ENCODE results near the gene WSB1. TPM values are rescaled to one million over a fixed set of nuclear protein-coding genes. Genes with fewer than 3 reads are reported as not detected.

WSB1 gene
- total and polyA plus RNA-seq, 4 donors = 26.6 to 86.2 (median 45.8) TPM

DNA sequence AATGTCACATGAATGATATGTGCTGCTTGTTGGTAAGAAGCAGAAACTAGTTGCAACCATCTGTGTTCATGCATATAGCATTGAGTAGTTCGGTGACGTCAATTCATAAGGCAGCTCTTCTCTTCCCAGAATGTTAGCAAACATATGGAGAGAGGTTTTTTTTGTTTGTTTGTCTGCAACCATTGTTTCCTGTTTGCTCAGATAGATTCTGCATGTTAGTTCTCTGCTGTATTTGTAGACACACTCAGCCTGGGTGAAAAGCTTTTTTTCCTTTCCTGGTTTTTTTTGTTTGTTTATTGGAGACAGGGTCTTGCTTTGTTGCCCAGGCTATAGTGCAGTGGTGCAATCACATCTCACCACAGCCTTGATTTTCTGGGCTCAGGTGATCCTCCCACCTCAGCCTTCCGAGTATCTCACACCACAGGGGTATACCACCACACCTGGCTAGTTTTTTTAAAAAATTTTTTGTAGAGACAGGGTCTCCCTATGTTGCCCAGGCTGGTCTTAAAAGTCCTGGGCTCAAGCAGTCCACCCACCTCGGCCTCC is 16.7 kb downstream of the WSB1 start (continued):
- TF ChIP-seq, protein P1, sequence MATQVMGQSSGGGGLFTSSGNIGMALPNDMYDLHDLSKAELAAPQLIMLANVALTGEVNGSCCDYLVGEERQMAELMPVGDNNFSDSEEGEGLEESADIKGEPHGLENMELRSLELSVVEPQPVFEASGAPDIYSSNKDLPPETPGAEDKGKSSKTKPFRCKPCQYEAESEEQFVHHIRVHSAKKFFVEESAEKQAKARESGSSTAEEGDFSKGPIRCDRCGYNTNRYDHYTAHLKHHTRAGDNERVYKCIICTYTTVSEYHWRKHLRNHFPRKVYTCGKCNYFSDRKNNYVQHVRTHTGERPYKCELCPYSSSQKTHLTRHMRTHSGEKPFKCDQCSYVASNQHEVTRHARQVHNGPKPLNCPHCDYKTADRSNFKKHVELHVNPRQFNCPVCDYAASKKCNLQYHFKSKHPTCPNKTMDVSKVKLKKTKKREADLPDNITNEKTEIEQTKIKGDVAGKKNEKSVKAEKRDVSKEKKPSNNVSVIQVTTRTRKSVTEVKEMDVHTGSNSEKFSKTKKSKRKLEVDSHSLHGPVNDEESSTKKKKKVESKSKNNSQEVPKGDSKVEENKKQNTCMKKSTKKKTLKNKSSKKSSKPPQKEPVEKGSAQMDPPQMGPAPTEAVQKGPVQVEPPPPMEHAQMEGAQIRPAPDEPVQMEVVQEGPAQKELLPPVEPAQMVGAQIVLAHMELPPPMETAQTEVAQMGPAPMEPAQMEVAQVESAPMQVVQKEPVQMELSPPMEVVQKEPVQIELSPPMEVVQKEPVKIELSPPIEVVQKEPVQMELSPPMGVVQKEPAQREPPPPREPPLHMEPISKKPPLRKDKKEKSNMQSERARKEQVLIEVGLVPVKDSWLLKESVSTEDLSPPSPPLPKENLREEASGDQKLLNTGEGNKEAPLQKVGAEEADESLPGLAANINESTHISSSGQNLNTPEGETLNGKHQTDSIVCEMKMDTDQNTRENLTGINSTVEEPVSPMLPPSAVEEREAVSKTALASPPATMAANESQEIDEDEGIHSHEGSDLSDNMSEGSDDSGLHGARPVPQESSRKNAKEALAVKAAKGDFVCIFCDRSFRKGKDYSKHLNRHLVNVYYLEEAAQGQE (IDR thresholded peaks at IDR 0.05) = no peak
- TF ChIP-seq TAF1 (conservative IDR thresholded peaks at IDR 0.05) (no peak), FOXA1 (IDR thresholded peaks at IDR 0.05) (no peak), MAX (IDR thresholded peaks at IDR 0.05) (no peak)

- peaks cover 14 to 73% (median 58%) of the 10 kb centered on the region in 4 donors for H3K36me3 ChIP-seq (ENCODE audit: control insufficient read depth in 4 of 4, insufficient read depth in 3 of 4, low read depth in 1 of 4, low read length in 3 of 4)
Measured at GRCh38 chr17:27313301-27313700, 19.4 kb downstream of the WSB1 start.

More at GRCh38 chr17:27313301-27313700, 19.4 kb downstream of the WSB1 start:
- WGBS = 77% methylated on average over 1 of the region's 1 CpG
- DNase-seq (ENCODE audit: low spot score) = no peak
- no peak overlapping the region for H3K27ac ChIP-seq (ENCODE audit: low read depth in 1 of 2, low read length in 2 of 2)
- H3K9ac ChIP-seq (ENCODE audit: low read depth in 1 of 2, low read length in 2 of 2) = no peak overlapping the region
- no peak overlapping the region for H3K4me3 ChIP-seq (ENCODE audit: low read depth in 1 of 3, low read length in 3 of 3)
- H3K27me3 ChIP-seq (ENCODE audit: control insufficient read depth in 4 of 4, insufficient read depth in 4 of 4, low read length in 3 of 4) = no peaks in the 10 kb centered on the region
- TF ChIP-seq TAF1 (conservative IDR thresholded peaks at IDR 0.05) (no peak), JUND (IDR thresholded peaks at IDR 0.05) (no peak), FOXA1 (IDR thresholded peaks at IDR 0.05) (no peak), HNF4A (conservative IDR thresholded peaks at IDR 0.05) (no peak), ATF3 (IDR thresholded peaks at IDR 0.05) (no peak), MAX (IDR thresholded peaks at IDR 0.05) (no peak), YY1 (IDR thresholded peaks at IDR 0.05) (no peak), RAD21 (IDR thresholded peaks at IDR 0.05) (no peak), RXRA (IDR thresholded peaks at IDR 0.05) (no peak), HNF4G (IDR thresholded peaks at IDR 0.05) (no peak), EGR1 (IDR thresholded peaks at IDR 0.05; ENCODE audit: low read depth in 2 of 2) (no peak), FOXA2 (IDR thresholded peaks at IDR 0.05) (no peak), NR2F2 (IDR thresholded peaks at IDR 0.05) (no peak), GABPA (IDR thresholded peaks at IDR 0.05 in 1 of 2, conservative IDR thresholded peaks at IDR 0.05 in 1 of 2) (no peak), SP1 (IDR thresholded peaks at IDR 0.05) (no peak)
- TF ChIP-seq, protein P1 (IDR thresholded peaks at IDR 0.05) = no peak
- TF ChIP-seq, protein P2, sequence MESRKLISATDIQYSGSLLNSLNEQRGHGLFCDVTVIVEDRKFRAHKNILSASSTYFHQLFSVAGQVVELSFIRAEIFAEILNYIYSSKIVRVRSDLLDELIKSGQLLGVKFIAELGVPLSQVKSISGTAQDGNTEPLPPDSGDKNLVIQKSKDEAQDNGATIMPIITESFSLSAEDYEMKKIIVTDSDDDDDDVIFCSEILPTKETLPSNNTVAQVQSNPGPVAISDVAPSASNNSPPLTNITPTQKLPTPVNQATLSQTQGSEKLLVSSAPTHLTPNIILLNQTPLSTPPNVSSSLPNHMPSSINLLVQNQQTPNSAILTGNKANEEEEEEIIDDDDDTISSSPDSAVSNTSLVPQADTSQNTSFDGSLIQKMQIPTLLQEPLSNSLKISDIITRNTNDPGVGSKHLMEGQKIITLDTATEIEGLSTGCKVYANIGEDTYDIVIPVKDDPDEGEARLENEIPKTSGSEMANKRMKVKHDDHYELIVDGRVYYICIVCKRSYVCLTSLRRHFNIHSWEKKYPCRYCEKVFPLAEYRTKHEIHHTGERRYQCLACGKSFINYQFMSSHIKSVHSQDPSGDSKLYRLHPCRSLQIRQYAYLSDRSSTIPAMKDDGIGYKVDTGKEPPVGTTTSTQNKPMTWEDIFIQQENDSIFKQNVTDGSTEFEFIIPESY (IDR thresholded peaks at IDR 0.05) = no peak
- TF ChIP-seq, protein P3, sequence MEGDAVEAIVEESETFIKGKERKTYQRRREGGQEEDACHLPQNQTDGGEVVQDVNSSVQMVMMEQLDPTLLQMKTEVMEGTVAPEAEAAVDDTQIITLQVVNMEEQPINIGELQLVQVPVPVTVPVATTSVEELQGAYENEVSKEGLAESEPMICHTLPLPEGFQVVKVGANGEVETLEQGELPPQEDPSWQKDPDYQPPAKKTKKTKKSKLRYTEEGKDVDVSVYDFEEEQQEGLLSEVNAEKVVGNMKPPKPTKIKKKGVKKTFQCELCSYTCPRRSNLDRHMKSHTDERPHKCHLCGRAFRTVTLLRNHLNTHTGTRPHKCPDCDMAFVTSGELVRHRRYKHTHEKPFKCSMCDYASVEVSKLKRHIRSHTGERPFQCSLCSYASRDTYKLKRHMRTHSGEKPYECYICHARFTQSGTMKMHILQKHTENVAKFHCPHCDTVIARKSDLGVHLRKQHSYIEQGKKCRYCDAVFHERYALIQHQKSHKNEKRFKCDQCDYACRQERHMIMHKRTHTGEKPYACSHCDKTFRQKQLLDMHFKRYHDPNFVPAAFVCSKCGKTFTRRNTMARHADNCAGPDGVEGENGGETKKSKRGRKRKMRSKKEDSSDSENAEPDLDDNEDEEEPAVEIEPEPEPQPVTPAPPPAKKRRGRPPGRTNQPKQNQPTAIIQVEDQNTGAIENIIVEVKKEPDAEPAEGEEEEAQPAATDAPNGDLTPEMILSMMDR (IDR thresholded peaks at IDR 0.05; ENCODE audit: low read depth, low read length, missing input control) = no peak
- no peaks in the 10 kb centered on the region for H3K4me1 ChIP-seq (ENCODE audit: control insufficient read depth in 4 of 4, insufficient read depth in 4 of 4, low read length in 3 of 4)
- H3K9me3 ChIP-seq (ENCODE audit: control insufficient read depth in 4 of 4, low read length in 3 of 4) = no peaks in the 10 kb centered on the region

All from liver (tissue), 9 donors.